DND-41 (cell line): Measurements from ENCODE around the gene ADAD1.
"Not testable (repeated sequence)": the region's sequence is repeated elsewhere in the genome, so short reads cannot be mapped to it uniquely, and the experiment has no call there.

Experiments used
- ATAC-seq: fragments of 200-7000 bp; cut with Tn5 transposase; 3 replicates; pipeline ENCODE4 v1.9.1; 2021; ENCODE audit warnings: low read depth; ENCODE audit not compliant: insufficient read depth
- DNase-seq: peaks from one replicate; pipeline ENCODE4 v3.0.0-alpha.2; 2020
- H2AFZ ChIP-seq: 2 replicates; pipeline ENCODE4 v1.6.0; 2012; ENCODE audit warnings: low read depth, low read length
- H3K27ac ChIP-seq: 2 replicates; pipeline ENCODE4 v1.5.1; 2012; ENCODE audit warnings: low read length, inconsistent platforms
- H3K27me3 ChIP-seq: fragments of 200-600 bp; sonication (generic); 2 replicates; pipeline ENCODE4 v1.6.0; 2012; ENCODE audit warnings: low read length, mild to moderate bottlenecking, inconsistent platforms; ENCODE audit not compliant: insufficient read depth, poor library complexity
- H3K36me3 ChIP-seq: 2 replicates; pipeline ENCODE4 v1.5.1; 2012; ENCODE audit warnings: low read length, inconsistent platforms; ENCODE audit not compliant: insufficient read depth
- H3K4me1 ChIP-seq: 2 replicates; pipeline ENCODE4 v1.5.1; 2012; ENCODE audit warnings: mild to moderate bottlenecking, low read length; ENCODE audit not compliant: insufficient read depth
- H3K4me2 ChIP-seq: 2 replicates; pipeline ENCODE4 v1.6.0; 2012; ENCODE audit warnings: mild to moderate bottlenecking, moderate library complexity, low read length, inconsistent platforms; ENCODE audit not compliant: insufficient read depth
- H3K4me3 ChIP-seq, 2 experiments: fragments of 200-600 bp in 1 of 2; shearing (Covaris generic) in 1 of 2; 2 replicates each; pipeline ENCODE4 v1.5.1; 2012 to 2016; ENCODE audit warnings: inconsistent platforms in 2 of 2, low read length in 2 of 2, mild to moderate bottlenecking in 2 of 2, low read depth in 1 of 2, moderate library complexity in 1 of 2
- H3K79me2 ChIP-seq: 2 replicates; pipeline ENCODE4 v1.6.0; 2012; ENCODE audit warnings: low read length, inconsistent platforms; ENCODE audit not compliant: insufficient read depth
- H3K9ac ChIP-seq: 2 replicates; pipeline ENCODE4 v1.6.0; 2012; ENCODE audit warnings: low read depth, mild to moderate bottlenecking, inconsistent platforms, low read length, moderate library complexity
- H3K9me3 ChIP-seq: 2 replicates; pipeline ENCODE4 v1.5.1; 2012; ENCODE audit warnings: low read length, moderate library complexity, mild to moderate bottlenecking, inconsistent platforms; ENCODE audit not compliant: insufficient read depth, severe bottlenecking
- H4K20me1 ChIP-seq: 2 replicates; pipeline ENCODE4 v1.6.0; 2012; ENCODE audit warnings: low read length; ENCODE audit not compliant: insufficient read depth
- EZH2 ChIP-seq: IDR thresholded peaks from 3 replicates; pipeline ENCODE4 v1.6.1; 2012; ENCODE audit warnings: borderline replicate concordance, low read depth, mild to moderate bottlenecking, moderate library complexity, low read length, inconsistent platforms; ENCODE audit not compliant: severe bottlenecking
- TF ChIP-seq, protein P1 (sequence below): IDR thresholded peaks from 2 replicates; pipeline ENCODE4 v1.5.1; 2012; ENCODE audit warnings: borderline replicate concordance, low read length, moderate library complexity, mild to moderate bottlenecking; ENCODE audit not compliant: poor library complexity, severe bottlenecking; ENCODE audit errors: extremely low read depth

ADAD1 gene

GRCh38 chr4:122356317-122356808 lies 22.4 kb upstream of the ADAD1 start:
- Histone ChIP-seq H3K4me1 (no peaks in the 10 kb centered on the region), H3K36me3 (peaks cover 42% of the 10 kb centered on the region)
- ATAC-seq, result no peak

DNA sequence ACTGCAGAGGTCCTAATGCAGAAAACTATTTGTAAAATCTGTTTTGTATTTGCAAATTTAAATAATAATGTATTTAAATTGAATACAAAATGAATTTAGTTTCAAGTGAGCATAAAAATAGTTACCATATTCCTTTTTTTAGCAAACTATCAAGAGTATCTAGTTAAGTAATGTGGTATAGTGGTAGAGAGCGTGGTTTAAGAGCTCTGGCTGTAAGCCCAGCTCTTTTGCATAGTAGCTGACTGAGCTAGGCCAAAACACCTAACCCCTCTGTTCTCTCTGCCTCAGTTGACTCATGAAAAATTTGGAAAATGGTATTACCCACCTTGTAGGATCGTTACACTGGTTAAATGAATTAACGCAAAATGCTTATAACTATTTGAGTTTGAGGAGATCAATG lies 18.1 kb upstream of the ADAD1 start:
- Histone ChIP-seq H2AFZ (no peak overlapping the region), H3K4me2 (no peak overlapping the region), H3K36me3 (peaks cover 28% of the 10 kb centered on the region; the same call in 1 of the 2 replicates), H3K79me2 (no peaks in the 10 kb centered on the region), H3K4me3 (no peak overlapping the region), H3K9me3 (no peaks in the 10 kb centered on the region), H3K27me3 (no peaks in the 10 kb centered on the region), H3K27ac (no peak overlapping the region), H3K4me1 (no peaks in the 10 kb centered on the region), H4K20me1 (no peaks in the 10 kb centered on the region), H3K9ac (no peak overlapping the region)
- TF ChIP-seq EZH2, result no peak
- TF ChIP-seq, protein P1, sequence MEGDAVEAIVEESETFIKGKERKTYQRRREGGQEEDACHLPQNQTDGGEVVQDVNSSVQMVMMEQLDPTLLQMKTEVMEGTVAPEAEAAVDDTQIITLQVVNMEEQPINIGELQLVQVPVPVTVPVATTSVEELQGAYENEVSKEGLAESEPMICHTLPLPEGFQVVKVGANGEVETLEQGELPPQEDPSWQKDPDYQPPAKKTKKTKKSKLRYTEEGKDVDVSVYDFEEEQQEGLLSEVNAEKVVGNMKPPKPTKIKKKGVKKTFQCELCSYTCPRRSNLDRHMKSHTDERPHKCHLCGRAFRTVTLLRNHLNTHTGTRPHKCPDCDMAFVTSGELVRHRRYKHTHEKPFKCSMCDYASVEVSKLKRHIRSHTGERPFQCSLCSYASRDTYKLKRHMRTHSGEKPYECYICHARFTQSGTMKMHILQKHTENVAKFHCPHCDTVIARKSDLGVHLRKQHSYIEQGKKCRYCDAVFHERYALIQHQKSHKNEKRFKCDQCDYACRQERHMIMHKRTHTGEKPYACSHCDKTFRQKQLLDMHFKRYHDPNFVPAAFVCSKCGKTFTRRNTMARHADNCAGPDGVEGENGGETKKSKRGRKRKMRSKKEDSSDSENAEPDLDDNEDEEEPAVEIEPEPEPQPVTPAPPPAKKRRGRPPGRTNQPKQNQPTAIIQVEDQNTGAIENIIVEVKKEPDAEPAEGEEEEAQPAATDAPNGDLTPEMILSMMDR, result no peak
- DNase-seq (no peak), ATAC-seq (no peak)

More at GRCh38 chr4:122356317-122356808, 22.4 kb upstream of the ADAD1 start:
- DNase-seq, result no peak
- TF ChIP-seq EZH2, result no peak
- TF ChIP-seq, protein P1, result no peak
- Histone ChIP-seq H4K20me1 (no peaks in the 10 kb centered on the region), H2AFZ (no peak overlapping the region), H3K4me3 (no peak overlapping the region), H3K79me2 (no peaks in the 10 kb centered on the region), H3K9me3 (no peaks in the 10 kb centered on the region), H3K4me2 (no peak overlapping the region), H3K9ac (no peak overlapping the region), H3K27ac (no peak overlapping the region), H3K27me3 (no peaks in the 10 kb centered on the region)

- Histone ChIP-seq H2AFZ (no peak overlapping the region), H3K36me3 (peaks cover 10% of the 10 kb centered on the region; the same call in 1 of the 2 replicates), H3K4me2 (no peak overlapping the region), H3K27me3 (no peaks in the 10 kb centered on the region), H4K20me1 (no peaks in the 10 kb centered on the region), H3K27ac (no peak overlapping the region), H3K4me3 (no peak overlapping the region), H3K9me3 (no peaks in the 10 kb centered on the region), H3K4me1 (no peaks in the 10 kb centered on the region), H3K79me2 (no peaks in the 10 kb centered on the region), H3K9ac (no peak overlapping the region)
- TF ChIP-seq, protein P1, result no peak
- no peak for TF ChIP-seq EZH2
- peak; percentile 19; the same call in 1 of the 3 replicates for ATAC-seq
- DNase-seq, result peak; percentile 12
Observed at GRCh38 chr4:122364700-122365404, 14.0 kb upstream of the ADAD1 start.

- H3K4me1 ChIP-seq, H4K20me1 ChIP-seq, DNase-seq, H3K36me3 ChIP-seq, H3K9ac ChIP-seq, ATAC-seq, H3K4me3 ChIP-seq, H2AFZ ChIP-seq, H3K27me3 ChIP-seq, H3K4me2 ChIP-seq, H3K27ac ChIP-seq, H3K9me3 ChIP-seq, H3K79me2 ChIP-seq: not testable (repeated sequence)
Observed at GRCh38 chr4:122368786-122369185, 10.0 kb upstream of the ADAD1 start.
